Ecto neural progenitor cell (in vitro differentiated cells): ENCODE measurements around the gene ZNF614.
"Not testable (repeated sequence)": the region's sequence is repeated elsewhere in the genome, so short reads cannot be mapped to it uniquely, and the experiment has no call there.

ENCODE experiments used
- DNase-seq: peaks from one replicate; pipeline ENCODE4 v3.0.0-alpha.2; 2018; ENCODE audit warnings: low spot score

Gene ZNF614

GRCh38 chr19:52028027-52028779 is at the start of gene ZNF614:
Gene ZNF614, minus strand, starts transcription at chr19:52028379. Its CDS starts 2,634 bp downstream, at chr19:52025745.
- peak; percentile 91 for DNase-seq

- DNase-seq: no peak
Observed at GRCh38 chr19:52070496-52070895, 42.3 kb upstream of the ZNF614 start.

- DNase-seq: no peak
Observed at GRCh38 chr19:52069653-52070052, 41.5 kb upstream of the ZNF614 start.

GRCh38 chr19:52066258-52066863 is 38.2 kb upstream of the ZNF614 start:
- no peak for DNase-seq

- DNase-seq: no peak
Observed at GRCh38 chr19:52065399-52065798, 37.2 kb upstream of the ZNF614 start.

GRCh38 chr19:52056480-52056879 is 28.3 kb upstream of the ZNF614 start:
- DNase-seq: not testable (repeated sequence)

GRCh38 chr19:52051736-52052135 is 23.6 kb upstream of the ZNF614 start:
- not testable (repeated sequence) for DNase-seq

- peak; percentile 95 for DNase-seq
Observed at GRCh38 chr19:52048555-52049501, 20.6 kb upstream of the ZNF614 start, which contains the start of gene ZNF432. Gene ZNF432, minus strand, starts transcription at chr19:52048838. Its CDS starts 1,970 bp downstream, at chr19:52046868.

GRCh38 chr19:52039169-52039568 is 11.0 kb upstream of the ZNF614 start:
- DNase-seq: no peak

- DNase-seq: no peak
Observed at GRCh38 chr19:52034051-52034728, 6.0 kb upstream of the ZNF614 start.

GRCh38 chr19:52028780-52029123 is 573 bp upstream of the ZNF614 start:
- no peak for DNase-seq

GRCh38 chr19:52026255-52026990 is 1.8 kb downstream of the ZNF614 start:
- not testable (repeated sequence) for DNase-seq

- DNase-seq: not testable (repeated sequence)
Observed at GRCh38 chr19:52024478-52024877, 3.7 kb downstream of the ZNF614 start.

GRCh38 chr19:52022193-52022592 is 6.0 kb downstream of the ZNF614 start:
- no peak for DNase-seq

GRCh38 chr19:52020506-52020905 is 7.7 kb downstream of the ZNF614 start:
- DNase-seq: no peak

- no peak for DNase-seq
Observed at GRCh38 chr19:52010674-52011073, 17.5 kb downstream of the ZNF614 start.

- peak; percentile 94 for DNase-seq
Observed at GRCh38 chr19:52007806-52008557, 20.2 kb downstream of the ZNF614 start, which contains the start of gene ZNF615. Gene ZNF615, minus strand, starts transcription at chr19:52008211. Its CDS starts 4,500 bp downstream, at chr19:52003711.

GRCh38 chr19:52007451-52007805 is 20.8 kb downstream of the ZNF614 start:
- peak; percentile 58 for DNase-seq

- no peak for DNase-seq
Observed at GRCh38 chr19:51994048-51994644, 34.0 kb downstream of the ZNF614 start.

- DNase-seq: no peak
Observed at GRCh38 chr19:51993422-51993821, 34.8 kb downstream of the ZNF614 start.
